Stomach (tissue), 9 donors: ENCODE data around the gene GNG4. TPM values are rescaled to one million over a fixed set of nuclear protein-coding genes. Genes with fewer than 3 reads are reported as not detected.

Source experiments
- DNase-seq, 2 donors: peaks; one replicate each; pipeline versions ENCODE4 v3.0.0 to v3.0.0-alpha.2; 2013 to 2019
- H3K27ac ChIP-seq, 5 donors: fragments of 200-600 bp in 4 of 5; sonication (generic) in 4 of 5; one replicate each; pipeline ENCODE4 v1.5.1; 2013 to 2019; ENCODE audit warnings: mild to moderate bottlenecking in 1 of 5, moderate library complexity in 1 of 5
- H3K27me3 ChIP-seq, 3 donors: fragments of 200-600 bp; sonication (generic); one replicate each; pipeline ENCODE4 v1.5.1; 2017 to 2019; ENCODE audit warnings: mixed run types in 1 of 3
- H3K36me3 ChIP-seq, 4 donors: fragments of 200-600 bp; sonication (generic); 1 replicate in 3 of 4; 2 replicates in 1 of 4; pipeline ENCODE4 v1.5.1; 2016 to 2019
- H3K4me1 ChIP-seq, 4 donors: fragments of 200-600 bp; sonication (generic); one replicate each; pipeline ENCODE4 v1.5.1; 2016 to 2019
- H3K4me3 ChIP-seq, 4 donors: fragments of 200-600 bp; sonication (generic) in 3 of 4; one replicate each; pipeline ENCODE4 v1.5.1; 2016 to 2019; ENCODE audit warnings: mild to moderate bottlenecking in 1 of 4
- H3K9me3 ChIP-seq, 4 donors: fragments of 200-600 bp; sonication (generic); one replicate each; pipeline ENCODE4 v1.5.1; 2016 to 2019
- EP300 ChIP-seq: sonication (generic); formaldehyde crosslinking; IDR thresholded peaks from one replicate; pipeline ENCODE4 v1.6.1; 2017; ENCODE audit warnings: antibody characterized with exemption
- POLR2A ChIP-seq, 4 donors: fragments of 450-650 bp; IDR thresholded peaks; one replicate each; pipeline ENCODE4 v1.6.1; 2016; ENCODE audit warnings: antibody characterized with exemption in 4 of 4, control low read depth in 2 of 4, mild to moderate bottlenecking in 1 of 4, moderate library complexity in 1 of 4
- POLR2AphosphoS5 ChIP-seq, 3 donors: sonication (generic); formaldehyde crosslinking; IDR thresholded peaks; one replicate each; pipeline ENCODE4 v1.6.1; 2016; ENCODE audit warnings: antibody characterized with exemption in 3 of 3
- WGBS, 5 donors: extraction: QIAGEN DNeasy Blood & Tissue Kit in 3 of 5; methylation state at CpG; one replicate each; pipeline versions ENCODE4 v1.1.5 to v1.1.7; 2013 to 2018; 5-methylcytosine and 5-hydroxymethylcytosine counted together
- intact Hi-C: fragments of 100-400 bp; cut with DNase I; formaldehyde crosslinking; loops from one replicate; pipeline ENCODE4 v1.15.1; 2023; ENCODE audit warnings: low total_unique reads
- polyA plus RNA-seq, 3 donors: library from polyadenylated mRNA; stranded (reverse); fragments of 200-250 nt; gene quantifications; one replicate each; pipeline ENCODE4 v1.2.3, GENCODE V29; 2013
- total RNA-seq, 5 donors: library from RNA; depleted of rRNA; stranded (reverse); fragments of >200 nt; gene quantifications; one replicate each; pipeline versions ENCODE4 v1.1.0 to v1.2.3, GENCODE V29; 2014 to 2016
- TF ChIP-seq, protein P1 (sequence below), 7 experiments: fragments of 450-650 bp in 4 of 7; fragments of 200-600 bp in 3 of 7; sonication (generic) in 3 of 7; IDR thresholded peaks; one replicate each; pipeline ENCODE4 v1.5.1; 2016 to 2019; ENCODE audit warnings: antibody characterized with exemption in 7 of 7, control low read depth in 2 of 7, mild to moderate bottlenecking in 1 of 7
- donor health status: healthy with polysubstance abuse.
- donor health status: Bipolar disorder and iron deficiency.
- donor health status: healthy.

The GNG4 gene
- total and polyA plus RNA-seq, 8 donors, result 0.58 to 5.1 (median 1.4) TPM; not detected in 1

DNA sequence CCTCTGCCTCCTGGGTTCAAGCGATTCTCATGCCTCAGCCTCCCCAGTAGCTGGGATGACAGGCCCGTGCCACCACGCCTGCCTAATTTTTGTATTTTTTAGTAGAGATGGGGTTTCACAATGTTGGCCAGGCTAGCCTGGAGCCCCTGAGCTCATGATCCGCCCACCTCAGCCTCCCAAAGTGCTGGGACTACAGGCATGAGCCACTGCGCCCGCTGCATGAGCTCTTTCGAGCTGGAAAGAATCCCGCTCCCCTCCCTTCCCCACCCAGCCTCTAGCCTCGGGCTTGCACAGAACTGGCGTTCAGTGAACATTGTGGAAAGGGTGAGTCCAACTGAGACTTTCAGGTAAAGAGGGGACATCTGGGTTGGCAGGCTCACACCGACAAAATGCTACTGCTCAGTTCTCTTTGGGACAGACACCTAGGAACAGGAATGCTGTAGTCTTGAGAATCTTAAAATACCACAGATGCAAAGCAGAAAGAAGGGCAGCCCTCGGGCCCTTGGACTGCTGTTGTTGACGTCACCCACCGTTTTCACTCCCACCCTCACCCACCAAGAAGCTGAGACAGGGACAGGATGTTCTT is 9.7 kb upstream of the GNG4 start:
- Histone ChIP-seq H3K36me3 (peaks cover 20 to 44% (median 43%) of the 10 kb centered on the region in 4 donors), H3K9me3 (peaks cover 0 to 3% (median under 1%) of the 10 kb centered on the region in 4 donors), H3K27me3 (peaks cover 0 to 8% (median 0%) of the 10 kb centered on the region in 3 donors), H3K27ac (no peak overlapping the region), H3K4me3 (no peak overlapping the region), H3K4me1 (no peaks in the 10 kb centered on the region)
- WGBS, 5 donors, result 93 to 98% (median 95%) methylated on average over 8 to 14 of the region's 14 CpGs
- TF ChIP-seq EP300 (no peak), POLR2AphosphoS5 (IDR thresholded peaks at IDR 0.05) (no peak), POLR2A (IDR thresholded peaks at IDR 0.05) (no peak)
- TF ChIP-seq, protein P1, sequence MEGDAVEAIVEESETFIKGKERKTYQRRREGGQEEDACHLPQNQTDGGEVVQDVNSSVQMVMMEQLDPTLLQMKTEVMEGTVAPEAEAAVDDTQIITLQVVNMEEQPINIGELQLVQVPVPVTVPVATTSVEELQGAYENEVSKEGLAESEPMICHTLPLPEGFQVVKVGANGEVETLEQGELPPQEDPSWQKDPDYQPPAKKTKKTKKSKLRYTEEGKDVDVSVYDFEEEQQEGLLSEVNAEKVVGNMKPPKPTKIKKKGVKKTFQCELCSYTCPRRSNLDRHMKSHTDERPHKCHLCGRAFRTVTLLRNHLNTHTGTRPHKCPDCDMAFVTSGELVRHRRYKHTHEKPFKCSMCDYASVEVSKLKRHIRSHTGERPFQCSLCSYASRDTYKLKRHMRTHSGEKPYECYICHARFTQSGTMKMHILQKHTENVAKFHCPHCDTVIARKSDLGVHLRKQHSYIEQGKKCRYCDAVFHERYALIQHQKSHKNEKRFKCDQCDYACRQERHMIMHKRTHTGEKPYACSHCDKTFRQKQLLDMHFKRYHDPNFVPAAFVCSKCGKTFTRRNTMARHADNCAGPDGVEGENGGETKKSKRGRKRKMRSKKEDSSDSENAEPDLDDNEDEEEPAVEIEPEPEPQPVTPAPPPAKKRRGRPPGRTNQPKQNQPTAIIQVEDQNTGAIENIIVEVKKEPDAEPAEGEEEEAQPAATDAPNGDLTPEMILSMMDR (IDR thresholded peaks at IDR 0.05), result no peak
- intact Hi-C loops, result no loop called here
- DNase-seq, result no peak

GRCh38 chr1:235657747-235658526 is 8.4 kb upstream of the GNG4 start:
- WGBS, 5 donors, result 46 to 58% (median 52%) methylated on average over 5 of the region's 5 CpGs
- Histone ChIP-seq H3K36me3 (peaks cover 10 to 31% (median 30%) of the 10 kb centered on the region in 4 donors), H3K27ac (no peak overlapping the region), H3K27me3 (peaks cover 0 to 18% (median 0%) of the 10 kb centered on the region in 3 donors), H3K9me3 (peaks cover 0 to 5% (median 2%) of the 10 kb centered on the region in 4 donors), H3K4me3 (no peak overlapping the region), H3K4me1 (no peaks in the 10 kb centered on the region)
- intact Hi-C loops, result no loop called here
- TF ChIP-seq EP300 (no peak), POLR2A (IDR thresholded peaks at IDR 0.05) (no peak), POLR2AphosphoS5 (IDR thresholded peaks at IDR 0.05) (no peak)
- TF ChIP-seq, protein P1 (IDR thresholded peaks at IDR 0.05), result no peak
- DNase-seq, result no peak

DNA sequence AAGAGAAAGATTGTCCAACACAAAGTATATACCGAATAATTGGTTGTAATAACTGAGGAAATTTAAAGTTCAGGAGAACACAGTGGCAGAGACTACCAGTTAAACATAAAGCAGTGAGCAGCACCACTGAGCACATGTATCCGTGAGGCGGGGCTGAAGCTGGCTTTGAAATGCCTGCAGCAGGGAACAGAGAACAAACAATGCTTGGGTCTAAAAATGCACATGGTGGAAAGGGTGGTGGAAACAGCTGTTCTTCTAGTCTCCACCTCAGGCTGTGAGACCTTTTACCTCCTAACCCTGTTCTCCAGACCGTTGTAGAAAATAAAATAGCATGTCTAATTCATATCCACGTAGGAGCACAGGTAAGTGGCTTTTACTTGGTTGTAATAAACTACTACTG is 7.7 kb upstream of the GNG4 start:
- no peak for DNase-seq

GRCh38 chr1:235652364-235652763 is 2.8 kb upstream of the GNG4 start:
- TF ChIP-seq, protein P1 (IDR thresholded peaks at IDR 0.05), result no peak
- TF ChIP-seq POLR2A (IDR thresholded peaks at IDR 0.05) (no peak), POLR2AphosphoS5 (IDR thresholded peaks at IDR 0.05) (no peak), EP300 (no peak)
- Histone ChIP-seq H3K27ac (no peak overlapping the region), H3K4me1 (peaks cover 25 to 32% (median 30%) of the 10 kb centered on the region in 4 donors), H3K4me3 (no peak overlapping the region), H3K27me3 (peaks cover 0 to 73% (median 46%) of the 10 kb centered on the region in 3 donors), H3K9me3 (peaks cover 0 to 5% (median 2%) of the 10 kb centered on the region in 4 donors), H3K36me3 (no peaks in the 10 kb centered on the region)
- 89 to 96% (median 93%) methylated on average over 11 of the region's 11 CpGs for WGBS, 5 donors
- DNase-seq, result no peak
- intact Hi-C loops, result no loop called here

More for the DNA sequence above, 7.7 kb upstream of the GNG4 start:
- intact Hi-C loops, result no loop called here
- Histone ChIP-seq H3K36me3 (peaks cover 5 to 24% (median 23%) of the 10 kb centered on the region in 4 donors), H3K4me1 (no peaks in the 10 kb centered on the region), H3K4me3 (no peak overlapping the region), H3K27ac (no peak overlapping the region), H3K9me3 (peaks cover 0 to 5% (median 2%) of the 10 kb centered on the region in 4 donors), H3K27me3 (peaks cover 0 to 24% (median 0%) of the 10 kb centered on the region in 3 donors)
- WGBS, 5 donors, result 50 to 73% (median 58%) methylated on average over 5 of the region's 5 CpGs
- TF ChIP-seq POLR2A (IDR thresholded peaks at IDR 0.05) (no peak), POLR2AphosphoS5 (IDR thresholded peaks at IDR 0.05) (no peak), EP300 (no peak)
- TF ChIP-seq, protein P1 (IDR thresholded peaks at IDR 0.05), result no peak
